HT-29 (cell line): ENCODE results near the gene FAM9C. TPM values are rescaled to one million over a fixed set of nuclear protein-coding genes. Genes with fewer than 3 reads are reported as not detected.
"Not testable (repeated sequence)": the region's sequence is repeated elsewhere in the genome, so short reads cannot be mapped to it uniquely, and the experiment has no call there.

Source experiments
- DNase-seq: peaks from one replicate; pipeline ENCODE4 v3.0.0-alpha.2; 2015; ENCODE audit warnings: low spot score
- total RNA-seq: library from RNA; depleted of rRNA; stranded (reverse); fragments of >200 nt; shearing (Covaris generic); gene quantifications from 2 replicates; pipeline ENCODE4 v1.2.3, GENCODE V29; 2014

The FAM9C gene
- total RNA-seq, 1 experiment from 2014 or later: not detected

DNA sequence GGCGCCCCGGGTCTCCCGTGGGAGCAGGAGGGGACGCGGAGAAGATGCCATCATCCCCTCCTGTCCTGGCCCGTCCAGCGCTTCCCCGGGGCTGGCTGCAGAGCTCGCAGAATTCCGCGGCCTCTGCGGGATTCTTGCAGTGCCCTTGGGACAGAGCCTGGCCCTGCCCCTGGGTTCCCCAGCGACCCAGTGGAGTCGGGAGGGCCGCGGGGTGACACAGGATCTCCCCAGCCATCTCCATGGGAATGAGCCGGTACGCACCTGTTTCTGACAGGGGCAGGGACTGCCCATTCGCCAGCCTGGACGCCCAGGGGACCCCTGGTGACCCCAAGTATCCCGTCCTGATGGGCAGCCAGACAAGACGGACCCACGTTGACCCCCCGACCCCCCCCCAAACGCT, 482 bp downstream of the FAM9C start:
- DNase-seq: no peak

DNA sequence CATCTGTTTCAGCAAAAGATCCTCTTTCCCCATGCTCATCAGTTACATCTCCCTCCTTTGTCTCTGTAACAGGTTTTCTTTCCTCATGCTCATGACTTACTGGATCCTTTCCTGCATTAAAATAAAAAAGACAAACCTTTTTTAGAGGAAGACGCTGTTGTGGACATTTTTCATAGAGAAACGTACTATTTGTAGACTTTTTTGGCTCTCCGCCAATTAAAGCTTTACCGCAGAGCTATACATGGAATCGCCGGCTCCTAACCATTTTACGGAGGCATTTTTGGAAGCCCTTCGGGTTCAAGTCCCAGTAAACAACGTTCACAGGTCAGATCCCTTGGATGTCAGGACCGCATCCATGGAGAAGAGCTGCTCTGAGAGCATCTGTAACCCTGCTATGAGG, 1.3 kb downstream of the FAM9C start:
- no peak for DNase-seq

DNA sequence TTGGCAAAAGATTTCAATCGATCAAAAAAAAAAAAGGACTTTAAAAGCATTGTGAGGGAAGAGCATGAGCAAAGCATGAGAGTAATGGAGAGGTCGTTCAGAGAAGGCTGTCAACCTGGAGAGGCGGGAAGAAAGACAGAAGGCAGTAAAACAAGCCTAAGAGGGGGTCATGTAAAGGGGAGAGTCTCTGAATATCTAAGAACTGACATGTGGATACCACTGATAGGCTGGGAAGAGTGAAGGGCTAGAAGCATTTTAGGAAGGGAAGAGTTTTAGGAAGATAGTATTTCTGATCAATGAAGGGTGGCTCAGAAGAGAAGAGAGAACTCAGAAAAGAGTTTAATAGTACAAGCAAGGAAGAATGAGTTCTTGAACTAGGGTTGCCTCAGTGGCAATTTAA, 7.5 kb downstream of the FAM9C start:
- no peak for DNase-seq

DNA sequence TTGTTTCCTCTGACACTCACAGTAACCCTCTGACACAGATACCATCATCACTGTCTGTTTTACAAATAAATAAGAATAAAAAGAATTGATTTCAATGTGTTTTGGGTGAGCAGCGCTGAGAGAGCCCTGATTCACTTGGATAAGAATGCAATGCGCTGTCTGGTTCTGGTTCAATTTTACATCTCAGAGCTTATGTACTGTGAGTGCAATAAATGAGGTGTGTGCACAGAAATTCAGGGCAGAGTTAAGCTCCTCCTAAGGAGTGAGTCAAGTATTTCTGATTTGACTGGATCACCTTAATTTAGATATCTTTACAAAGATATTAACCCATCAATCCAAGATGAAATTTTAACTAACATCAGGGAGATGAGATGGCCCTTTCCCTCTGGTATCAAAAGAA, 11.2 kb downstream of the FAM9C start:
- DNase-seq: no peak

DNA sequence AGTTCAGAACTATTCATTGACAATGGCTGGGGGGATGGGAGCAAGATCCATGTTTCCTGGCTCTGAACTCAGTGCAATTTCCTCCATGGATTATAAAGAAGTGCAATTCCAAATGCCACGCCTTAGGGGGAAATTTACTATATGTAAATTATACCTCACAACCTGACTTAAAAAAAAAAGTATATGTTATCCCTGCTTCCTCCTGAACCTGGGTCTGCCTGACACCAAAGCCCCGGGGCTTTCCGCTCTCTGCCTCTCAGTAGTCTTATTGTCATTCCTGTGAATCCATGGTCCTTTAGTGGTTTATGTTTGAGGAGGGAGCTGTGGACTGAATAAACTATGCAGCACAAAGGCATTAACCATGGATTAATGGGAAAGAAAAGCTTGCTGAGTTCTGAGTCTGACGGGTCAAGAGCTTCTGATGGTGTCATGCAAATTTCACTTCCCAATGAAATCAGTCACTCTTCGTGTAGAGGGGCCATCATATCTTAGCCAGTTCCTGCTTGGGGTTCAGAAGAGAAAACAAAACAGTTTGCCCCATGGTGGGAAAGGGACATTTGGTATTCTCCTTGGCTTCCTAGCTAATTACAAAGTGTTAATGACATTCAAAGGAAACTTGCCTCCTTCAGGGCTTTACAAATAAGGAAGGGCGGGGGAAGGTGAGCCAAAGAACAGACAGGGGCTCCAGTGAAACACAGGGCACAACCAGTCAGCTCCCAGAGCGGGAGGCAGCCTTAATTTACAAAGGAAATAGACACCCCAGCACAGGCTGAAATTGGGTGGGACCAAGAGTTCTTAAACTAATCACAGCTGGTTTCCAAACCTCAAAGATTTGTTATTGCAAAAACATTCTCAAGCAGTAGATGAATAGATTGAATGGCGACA, 14.3 kb downstream of the FAM9C start:
- no peak for DNase-seq

DNA sequence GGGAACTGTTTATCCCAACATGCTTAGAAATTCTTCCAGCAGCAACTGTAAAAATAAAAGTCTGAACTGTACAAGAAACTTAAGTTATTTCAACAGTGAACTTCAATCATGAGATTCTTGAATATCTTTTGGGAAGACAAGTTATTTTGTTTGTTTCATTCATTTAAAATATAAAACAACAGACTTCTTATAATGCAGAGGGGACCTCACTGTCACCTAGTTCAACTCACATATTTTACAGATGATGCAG, 14.9 kb downstream of the FAM9C start:
- peak; percentile 64 for DNase-seq

DNA sequence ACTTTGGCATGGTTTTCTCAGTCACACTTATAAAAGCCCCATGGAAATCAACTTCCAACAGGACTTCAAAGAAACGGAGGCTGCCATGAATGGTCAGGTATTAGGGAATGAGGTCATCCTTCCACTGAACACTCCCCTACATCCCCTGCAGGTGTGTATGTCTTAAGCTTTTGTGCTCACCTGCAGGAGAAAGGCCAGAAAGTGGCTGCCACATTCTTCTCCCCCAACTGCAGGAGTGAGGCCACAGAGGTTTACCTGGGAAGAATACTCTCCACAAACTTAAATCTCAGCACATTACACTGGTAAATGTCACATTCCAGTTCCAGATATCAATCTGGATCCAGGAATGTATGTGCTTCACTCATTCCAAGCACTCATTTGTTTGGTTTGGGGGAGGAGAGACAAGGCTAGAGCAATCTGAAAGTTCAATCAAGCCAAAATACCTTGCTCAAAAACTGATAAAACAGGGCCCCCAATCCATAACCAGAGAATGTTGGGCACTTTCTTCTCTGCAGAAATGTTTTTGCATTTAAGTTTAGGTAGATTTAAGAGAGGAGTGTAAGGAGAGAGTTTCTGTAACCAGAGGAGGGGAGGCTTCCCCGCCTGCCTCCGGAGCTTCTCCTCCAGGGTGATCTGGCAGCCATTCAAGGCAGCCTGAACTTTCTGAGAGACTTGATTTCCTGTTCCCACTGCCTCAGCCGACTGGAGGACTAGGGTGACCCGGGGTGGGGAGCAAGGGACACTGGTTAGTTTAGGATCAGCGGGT, 15.4 kb downstream of the FAM9C start:
- peak; percentile 76 for DNase-seq

DNA sequence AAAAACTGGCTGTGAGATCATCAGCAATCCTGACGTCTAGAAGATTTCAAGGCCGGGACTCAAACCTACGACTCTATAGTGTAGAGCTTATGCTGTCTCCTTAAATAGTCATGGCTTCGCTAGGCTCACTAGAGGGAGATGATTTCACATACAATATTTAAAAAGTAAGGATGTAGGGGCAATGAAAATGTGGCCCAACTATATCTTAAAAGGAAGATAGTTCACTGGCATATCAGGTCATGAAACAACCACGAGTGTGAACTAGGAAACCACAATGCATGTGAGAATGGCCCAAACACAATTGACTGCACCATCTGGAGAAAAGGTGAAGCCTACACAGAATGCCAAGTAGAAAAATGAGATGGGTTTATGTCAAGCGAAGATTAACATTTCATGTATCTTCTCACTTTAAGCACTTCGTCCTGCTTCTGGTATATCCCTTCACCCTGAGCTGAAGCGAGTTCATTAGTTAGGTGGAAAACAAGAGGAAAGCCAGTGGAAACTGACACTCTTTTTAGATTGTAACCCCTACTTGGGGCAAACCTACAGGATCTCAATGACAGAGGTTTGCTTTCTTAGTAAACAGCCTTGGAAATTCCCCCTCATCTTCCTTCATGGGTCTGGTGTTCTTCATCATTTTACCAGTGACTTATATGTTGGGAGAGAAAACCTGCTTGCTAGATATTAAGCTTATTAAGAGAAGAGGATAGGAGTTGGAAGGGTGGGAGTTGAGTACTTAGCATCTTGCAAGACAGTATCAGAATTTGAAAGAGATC, 17.4 kb downstream of the FAM9C start:
- no peak for DNase-seq

DNA sequence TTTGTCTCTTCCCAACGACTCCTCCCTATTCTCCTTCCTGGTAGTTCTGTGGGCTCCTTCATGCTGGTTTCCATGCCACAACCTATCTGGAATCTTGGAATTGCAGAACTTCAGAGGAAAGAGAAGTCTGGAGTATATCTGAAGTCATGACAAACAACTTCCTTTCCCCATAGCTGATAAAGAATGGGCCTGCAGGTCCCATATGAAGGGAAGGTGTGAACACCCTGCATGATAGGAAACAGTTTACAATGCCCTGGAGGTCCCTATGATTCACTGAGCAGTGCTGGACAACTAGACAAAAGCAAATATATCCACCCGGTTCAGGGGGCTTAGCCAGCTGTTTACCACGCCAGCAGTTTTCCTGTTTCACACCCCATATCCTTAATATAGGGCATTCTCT, 19.4 kb downstream of the FAM9C start:
- DNase-seq: no peak

DNA sequence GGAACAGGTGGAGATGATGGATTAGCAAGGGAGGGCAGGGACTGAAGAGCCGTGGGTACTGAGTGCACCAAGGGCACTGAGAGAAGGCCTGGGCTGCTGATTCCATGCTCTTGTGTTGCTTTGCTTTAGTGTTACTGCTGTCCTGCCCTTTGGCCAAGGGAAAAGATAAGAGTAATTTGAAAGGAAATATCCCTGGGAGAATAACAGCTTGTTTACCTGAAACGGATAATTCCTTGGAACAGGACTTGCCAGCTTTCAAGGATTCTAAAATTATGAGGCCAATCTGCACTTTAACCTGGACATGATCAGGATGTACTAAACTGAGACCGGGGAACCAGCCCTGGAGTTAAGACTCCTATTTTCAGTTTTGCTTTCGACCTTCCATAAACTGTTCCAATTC, 20.4 kb downstream of the FAM9C start:
- DNase-seq: no peak

DNA sequence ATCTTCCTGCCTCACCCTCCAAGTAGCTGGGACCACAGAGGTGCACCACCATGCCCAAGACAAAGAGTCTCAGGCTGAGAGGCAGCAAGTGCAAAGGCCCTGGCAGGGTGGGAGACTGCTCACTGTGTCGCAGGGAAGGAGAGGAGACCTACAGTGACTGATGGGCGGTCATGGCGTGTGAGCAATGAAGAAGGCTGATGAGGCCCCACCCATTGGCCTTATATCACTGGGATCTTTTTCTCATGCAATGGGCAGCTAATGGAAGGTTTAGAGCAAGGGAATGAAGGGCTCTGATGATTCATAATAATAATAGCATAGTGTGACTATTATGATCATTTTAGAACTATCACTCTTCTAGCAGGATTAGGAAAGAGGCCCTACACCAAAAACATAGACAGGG, 20.9 kb downstream of the FAM9C start:
- no peak for DNase-seq

DNA sequence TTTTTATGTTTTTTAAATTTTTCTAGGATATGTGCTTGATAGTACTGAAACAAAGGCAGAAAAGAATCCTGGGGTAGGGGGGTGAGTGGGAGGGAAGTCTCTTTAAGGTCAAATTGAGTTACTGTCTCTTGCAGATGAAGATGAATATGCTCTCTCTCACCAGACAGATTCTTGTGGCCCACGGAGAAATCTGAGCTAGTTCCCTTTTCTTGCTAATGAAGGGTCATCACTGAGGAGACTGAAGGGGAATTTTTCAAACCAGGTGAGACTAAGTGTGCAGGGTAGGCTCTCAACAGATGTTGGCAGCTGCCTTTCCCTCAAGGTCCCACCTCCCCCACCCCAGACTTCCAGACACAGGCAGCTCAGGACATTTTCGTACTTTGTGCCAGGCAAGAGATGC, 21.5 kb downstream of the FAM9C start:
- no peak for DNase-seq

DNA sequence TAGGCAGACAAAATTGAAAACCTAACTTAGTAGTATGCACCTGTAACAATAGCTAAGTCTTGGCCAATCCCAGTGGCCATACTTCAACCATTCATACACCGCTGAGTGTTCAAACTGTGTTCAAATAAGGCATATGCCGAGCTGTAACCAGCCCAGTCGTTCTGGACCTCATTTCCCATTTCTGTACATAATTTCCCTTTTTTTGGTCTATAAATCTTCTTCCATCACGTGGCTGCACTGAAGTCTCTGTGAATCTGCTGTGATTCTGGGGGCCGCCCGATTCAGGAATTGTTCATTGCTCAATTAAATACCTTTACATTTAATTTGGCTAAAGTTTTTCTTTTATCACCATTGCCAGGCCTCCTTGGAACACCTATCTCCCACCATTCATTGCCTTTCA, 27.7 kb downstream of the FAM9C start:
- DNase-seq: not testable (repeated sequence)

DNA sequence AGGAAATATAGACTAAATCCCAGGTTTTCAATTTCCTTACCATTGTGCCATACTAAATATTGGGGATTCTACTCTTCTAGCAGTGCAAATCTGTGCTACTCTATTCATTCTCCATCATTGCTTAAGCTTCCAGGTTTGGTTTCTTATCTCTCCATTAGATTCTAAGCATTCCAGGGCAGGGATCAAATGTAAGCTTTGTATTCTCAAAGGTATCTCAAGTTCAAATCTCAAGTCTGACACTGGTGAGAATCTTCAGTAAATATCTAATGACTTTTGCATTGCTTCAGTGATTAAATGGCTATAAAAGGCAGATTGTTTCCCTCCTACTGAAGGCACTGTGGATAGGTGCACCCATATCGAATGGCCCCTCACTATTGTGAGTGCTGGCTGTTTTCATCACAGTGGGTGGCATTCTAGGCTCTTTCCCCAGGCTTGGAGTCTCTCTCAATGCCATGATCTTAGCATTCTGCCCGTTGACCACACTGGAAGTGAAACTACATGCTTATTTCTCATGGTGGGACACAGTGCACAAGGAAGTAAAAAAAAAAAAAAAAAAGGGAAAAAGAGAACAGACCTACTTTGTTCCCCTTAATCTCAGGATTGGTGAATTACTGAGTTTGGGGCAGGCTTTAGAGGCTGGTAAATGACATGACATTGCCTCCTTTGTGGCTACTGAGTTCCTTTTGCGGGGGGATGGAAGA, 28.7 kb downstream of the FAM9C start:
- DNase-seq: no peak

DNA sequence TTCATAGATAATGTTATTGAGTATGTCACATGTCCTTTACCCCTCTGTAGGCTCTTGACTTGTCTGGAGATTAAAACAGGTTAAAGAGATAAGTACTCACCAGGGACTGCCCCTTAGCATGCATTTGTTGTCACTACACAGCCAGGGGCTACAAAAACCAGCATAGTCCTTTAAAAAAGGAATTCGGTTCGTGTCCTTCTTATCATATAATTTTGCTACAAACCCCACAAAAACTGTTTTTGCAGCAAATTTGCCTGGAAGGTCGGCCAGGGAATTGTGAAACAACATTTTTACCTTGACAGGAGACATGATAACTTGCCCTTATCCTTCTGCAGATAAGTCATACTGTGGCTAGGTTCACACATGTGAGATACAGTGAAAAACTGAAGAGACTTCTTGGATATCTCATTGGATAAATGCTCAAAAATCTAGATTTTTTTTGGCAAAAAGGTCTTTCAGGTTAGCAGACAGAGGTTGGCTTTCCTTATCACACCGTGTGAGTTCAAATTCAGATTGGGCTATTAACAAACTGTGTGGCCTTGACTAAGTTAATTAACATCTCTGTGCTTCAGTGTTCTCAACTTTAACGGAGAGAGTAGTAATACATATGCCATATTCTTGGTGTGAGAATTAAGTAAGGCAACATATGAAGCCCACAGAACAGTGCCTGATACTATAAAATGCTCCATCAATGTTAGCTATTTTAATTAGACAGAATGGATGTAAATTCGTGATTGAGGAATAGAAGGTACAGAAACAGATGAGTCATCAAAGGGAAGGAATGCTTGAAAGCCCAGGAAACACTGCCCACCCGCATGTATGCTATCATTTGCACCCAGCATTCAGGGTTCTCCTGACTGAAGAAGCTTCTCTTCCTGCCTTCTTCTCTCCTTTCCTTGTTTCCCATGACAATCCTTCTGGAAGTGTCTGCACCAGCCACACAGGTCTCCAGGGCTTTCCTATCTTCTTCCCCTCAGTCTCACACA, 30.0 kb downstream of the FAM9C start:
- no peak for DNase-seq

DNA sequence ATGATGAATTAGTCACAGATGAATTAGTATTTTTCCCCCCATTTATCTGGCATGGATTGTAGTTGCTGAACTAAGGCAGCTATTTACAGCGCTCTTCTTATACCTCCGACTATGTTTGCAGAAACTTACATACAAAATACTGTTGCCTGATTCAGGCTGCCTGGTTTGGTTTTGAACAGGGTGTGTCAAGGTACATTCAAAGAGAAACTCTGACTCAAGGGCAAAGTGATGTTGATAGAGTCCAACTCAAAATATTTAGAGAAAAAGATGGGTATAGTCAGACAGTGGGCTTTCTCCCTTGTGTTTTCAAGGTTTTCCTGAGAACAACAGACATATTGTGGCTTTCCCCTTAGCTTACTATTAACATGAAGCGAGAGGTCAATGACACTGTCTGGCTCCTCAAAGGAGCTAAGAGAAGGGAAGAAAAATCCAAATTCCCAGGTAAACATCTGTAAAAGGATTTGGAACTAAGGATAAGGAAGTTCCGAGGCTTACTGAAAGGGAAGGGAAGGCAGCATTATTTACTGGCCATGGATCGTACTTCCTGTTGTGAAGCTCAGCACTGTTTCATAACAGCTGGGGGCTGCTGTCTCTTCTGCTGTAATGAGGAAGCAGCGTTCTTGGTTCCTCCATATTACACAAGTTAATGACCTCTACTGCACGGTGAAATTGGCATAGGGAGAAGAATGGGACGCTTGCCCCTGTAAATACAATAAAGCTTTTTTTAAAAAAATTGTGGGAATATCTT, 30.9 kb downstream of the FAM9C start:
- DNase-seq: no peak

DNA sequence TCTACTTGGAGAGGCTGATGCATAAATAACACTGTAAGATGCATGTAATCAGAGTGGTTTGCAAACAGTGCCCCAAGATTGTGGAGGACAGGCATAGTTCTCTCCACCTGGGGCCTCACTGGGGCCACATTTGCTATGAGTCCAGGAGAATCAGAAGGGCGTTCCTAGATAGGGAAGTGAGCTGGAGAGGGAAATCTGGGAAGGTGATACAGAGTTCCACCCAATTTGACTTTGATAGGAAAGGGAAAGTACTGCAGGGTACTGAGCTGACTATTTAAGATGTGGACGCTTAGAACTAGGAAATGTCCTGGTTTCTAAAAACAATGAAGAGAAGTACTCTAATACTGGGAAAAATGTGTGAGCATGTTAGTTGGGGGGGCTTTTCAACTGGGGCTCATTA, 33.9 kb downstream of the FAM9C start:
- no peak for DNase-seq

DNA sequence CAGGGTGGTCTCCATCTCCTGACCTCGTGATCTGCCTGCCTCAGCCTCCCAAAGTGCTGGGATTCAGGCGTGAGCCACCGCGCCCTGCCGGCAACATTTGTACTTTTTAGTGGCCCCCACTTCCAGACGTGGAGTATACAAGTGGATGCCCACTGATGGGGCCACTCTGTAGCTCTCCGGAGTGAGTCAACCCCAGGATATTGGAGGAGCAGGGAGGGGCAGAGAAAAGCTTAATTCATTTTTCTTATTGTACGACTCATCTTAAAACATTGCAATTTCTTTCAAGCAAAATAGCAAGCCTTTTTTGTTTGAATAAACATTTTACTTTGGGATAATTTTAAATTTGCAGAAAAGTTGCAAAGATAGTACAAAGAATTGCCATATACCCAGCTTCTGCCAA, 34.6 kb downstream of the FAM9C start:
- no peak for DNase-seq

DNA sequence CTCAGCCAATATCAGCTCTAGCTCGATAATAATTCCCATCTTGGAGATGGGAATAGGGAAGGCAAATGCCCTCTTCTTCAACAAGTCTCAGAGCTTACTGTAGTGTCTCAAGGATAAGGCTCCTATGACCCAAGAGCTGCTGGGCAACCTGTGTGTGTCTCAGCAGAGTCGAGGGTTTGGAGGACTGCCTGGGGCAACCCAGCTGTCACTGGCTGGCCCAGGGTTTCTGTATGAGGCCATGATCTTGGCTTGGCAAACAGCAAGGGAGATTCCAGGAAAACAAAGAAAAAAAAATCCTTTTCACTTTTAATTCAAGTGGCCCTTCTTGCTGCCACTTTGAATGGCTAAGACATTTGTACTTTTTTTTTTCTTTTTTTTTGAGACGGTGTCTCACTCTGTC, 35.1 kb downstream of the FAM9C start:
- DNase-seq: no peak

DNA sequence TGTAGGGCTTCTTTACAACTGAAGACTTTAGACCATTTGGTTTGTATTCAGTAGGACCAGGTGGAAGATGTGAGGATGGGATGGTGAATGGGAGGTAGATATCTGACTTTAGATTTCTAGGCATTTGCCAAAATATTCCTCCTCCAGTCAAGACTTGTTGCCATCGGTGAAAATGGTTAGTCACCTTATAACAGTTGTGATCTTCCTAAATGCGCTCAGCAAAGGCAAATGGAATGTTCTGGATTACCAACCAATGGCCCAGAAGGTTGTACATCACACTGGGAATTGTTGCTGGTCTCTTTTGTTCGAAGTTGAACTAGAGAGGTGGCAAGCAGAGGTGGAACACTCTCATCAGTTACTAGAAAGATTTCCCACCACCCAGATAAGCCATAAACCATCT, 35.6 kb downstream of the FAM9C start:
- no peak for DNase-seq
